ENCODE data around the gene USP22. TPM values are rescaled to one million over a fixed set of nuclear protein-coding genes. Genes with fewer than 3 reads are reported as not detected.

Gene USP22
- total RNA-seq, 1 experiment from 2014 or later: 157 TPM

- Mint-ChIP-seq H3K27ac (ENCODE audit: low read depth, unreplicated experiment) (no peak overlapping the region), H3K36me3 (ENCODE audit: insufficient read depth, unreplicated experiment) (peaks cover 98% of the 10 kb centered on the region), H3K4me1 (ENCODE audit: insufficient read depth, unreplicated experiment) (peaks cover 4% of the 10 kb centered on the region), H3K4me3 (ENCODE audit: unreplicated experiment) (no peak overlapping the region), H3K27me3 (ENCODE audit: insufficient read depth, unreplicated experiment) (no peaks in the 10 kb centered on the region), H3K9me3 (ENCODE audit: unreplicated experiment) (no peaks in the 10 kb centered on the region)
- no TSS peak for BruUV-seq (replicated peaks)
- no peak for DNase-seq (ENCODE audit: unreplicated experiment)
- ChIA-PET POLR2A (no interaction called here), CTCF (no interaction called here)
- no peak for TF ChIP-seq CTCF (IDR thresholded peaks at IDR 0.05; ENCODE audit: unreplicated experiment)
- intact Hi-C loops (cut with micrococcal nuclease): no loop called here
These were observed 28.3 kb downstream of the USP22 start for GRCh38 chr17:21014498-21014897.

GRCh38 chr17:21013983-21014382 is 28.8 kb downstream of the USP22 start:
- TF ChIP-seq CTCF (IDR thresholded peaks at IDR 0.05; ENCODE audit: unreplicated experiment): no peak
- intact Hi-C loops (cut with micrococcal nuclease): no loop called here
- Mint-ChIP-seq H3K9me3 (ENCODE audit: unreplicated experiment) (no peaks in the 10 kb centered on the region), H3K4me3 (ENCODE audit: unreplicated experiment) (no peak overlapping the region), H3K27me3 (ENCODE audit: insufficient read depth, unreplicated experiment) (no peaks in the 10 kb centered on the region), H3K27ac (ENCODE audit: low read depth, unreplicated experiment) (peak overlapping the region; percentile 50), H3K36me3 (ENCODE audit: insufficient read depth, unreplicated experiment) (peaks cover 98% of the 10 kb centered on the region), H3K4me1 (ENCODE audit: insufficient read depth, unreplicated experiment) (peaks cover 4% of the 10 kb centered on the region)
- ChIA-PET CTCF (no interaction called here), POLR2A (no interaction called here)
- no peak for DNase-seq (ENCODE audit: unreplicated experiment)
- BruUV-seq (replicated peaks): no TSS peak

- Mint-ChIP-seq H3K4me1 (ENCODE audit: insufficient read depth, unreplicated experiment) (peaks cover 4% of the 10 kb centered on the region), H3K36me3 (ENCODE audit: insufficient read depth, unreplicated experiment) (peaks cover 98% of the 10 kb centered on the region), H3K27ac (ENCODE audit: low read depth, unreplicated experiment) (no peak overlapping the region), H3K27me3 (ENCODE audit: insufficient read depth, unreplicated experiment) (no peaks in the 10 kb centered on the region), H3K9me3 (ENCODE audit: unreplicated experiment) (no peaks in the 10 kb centered on the region), H3K4me3 (ENCODE audit: unreplicated experiment) (no peak overlapping the region)
- no TSS peak for BruUV-seq (replicated peaks)
- TF ChIP-seq CTCF (IDR thresholded peaks at IDR 0.05; ENCODE audit: unreplicated experiment): no peak
- no peak for DNase-seq (ENCODE audit: unreplicated experiment)
- ChIA-PET CTCF (no interaction called here), POLR2A (interaction anchor here (0.7 kb wide), 1 partner anchor 30 kb away, joined by 3 read pairs; the partner anchor contains the start of gene USP22)
- intact Hi-C loops (cut with micrococcal nuclease): no loop called here
These were observed 30.1 kb downstream of the USP22 start for GRCh38 chr17:21012736-21013135.

GRCh38 chr17:21010705-21011596 is 31.9 kb downstream of the USP22 start:
- intact Hi-C loops (cut with micrococcal nuclease): no loop called here
- no peaks in the 10 kb centered on the region for H3K27me3 Mint-ChIP-seq (ENCODE audit: insufficient read depth, unreplicated experiment)
- H3K27ac Mint-ChIP-seq (ENCODE audit: low read depth, unreplicated experiment): no peak overlapping the region
- TF ChIP-seq CTCF (IDR thresholded peaks at IDR 0.05; ENCODE audit: unreplicated experiment): no peak
- peaks cover 4% of the 10 kb centered on the region for H3K4me1 Mint-ChIP-seq (ENCODE audit: insufficient read depth, unreplicated experiment)
- no peaks in the 10 kb centered on the region for H3K9me3 Mint-ChIP-seq (ENCODE audit: unreplicated experiment)
- peaks cover 98% of the 10 kb centered on the region for H3K36me3 Mint-ChIP-seq (ENCODE audit: insufficient read depth, unreplicated experiment)
- H3K4me3 Mint-ChIP-seq (ENCODE audit: unreplicated experiment): no peak overlapping the region
- BruUV-seq (replicated peaks): no TSS peak
- ChIA-PET POLR2A (no interaction called here), CTCF (interaction anchor here (2.0 kb wide), 1 partner anchor 18 kb away, joined by 5 read pairs; no protein-coding TSS in a partner anchor)
- no peak for DNase-seq (ENCODE audit: unreplicated experiment)

Data from MCF 10A (cell line).